GM15510 (cell line): Measurements from ENCODE around the gene KLHL13.

Experiments
- POLR2A ChIP-seq: IDR thresholded peaks from 3 replicates; pipeline ENCODE4 v1.6.1; 2011; ENCODE audit warnings: borderline replicate concordance; ENCODE audit not compliant: insufficient read length; ENCODE audit errors: extremely low read depth

The KLHL13 gene

DNA sequence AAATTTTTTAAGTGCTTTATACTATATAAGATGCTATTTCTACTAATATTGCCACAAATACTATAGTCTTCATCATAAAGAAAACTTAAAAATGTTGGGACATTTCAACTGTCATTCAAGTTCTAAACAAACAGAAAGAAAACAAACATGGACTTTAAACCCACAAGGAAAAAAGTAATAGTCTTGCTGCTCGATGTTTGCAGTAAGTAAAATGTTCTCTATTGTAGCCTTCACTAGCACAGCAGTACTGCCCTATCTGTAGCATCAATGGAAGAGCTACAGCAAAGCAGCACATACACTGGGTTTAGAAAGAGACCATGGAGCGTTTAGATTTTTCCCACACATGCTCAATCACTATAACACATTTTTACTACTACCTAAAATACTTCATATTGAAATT lies 146.8 kb downstream of the KLHL13 start:
- TF ChIP-seq POLR2A, result no peak

- TF ChIP-seq POLR2A, result no peak
Observed at GRCh38 chrX:117969328-117969727, 147.3 kb downstream of the KLHL13 start.

DNA sequence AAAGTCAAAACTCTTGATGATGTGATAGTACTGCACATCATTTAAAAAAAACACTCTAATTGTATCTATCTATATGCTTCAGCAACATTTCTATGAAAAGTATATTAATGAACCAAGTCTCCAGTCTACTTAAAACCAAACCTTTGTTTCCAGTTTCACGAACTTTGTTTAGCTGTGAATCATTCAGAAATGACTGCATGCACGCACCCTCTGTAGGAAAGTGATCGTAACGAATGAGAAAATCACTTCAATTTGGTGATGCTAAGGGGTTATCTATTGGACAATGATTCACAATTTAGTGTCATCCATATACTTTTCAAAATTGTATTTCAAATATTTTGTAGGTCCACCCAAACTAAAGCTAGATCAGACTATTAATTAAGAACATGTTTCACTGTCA lies 157.6 kb downstream of the KLHL13 start:
- TF ChIP-seq POLR2A, result no peak

- no peak for TF ChIP-seq POLR2A
Observed at GRCh38 chrX:117957128-117957527, 159.5 kb downstream of the KLHL13 start.

- TF ChIP-seq POLR2A, result no peak
Observed at GRCh38 chrX:117936118-117936517, 180.5 kb downstream of the KLHL13 start.

GRCh38 chrX:117919755-117920154 lies 196.9 kb downstream of the KLHL13 start:
- TF ChIP-seq POLR2A, result no peak

- no peak for TF ChIP-seq POLR2A
Observed at GRCh38 chrX:117910216-117910615, 206.4 kb downstream of the KLHL13 start.

DNA sequence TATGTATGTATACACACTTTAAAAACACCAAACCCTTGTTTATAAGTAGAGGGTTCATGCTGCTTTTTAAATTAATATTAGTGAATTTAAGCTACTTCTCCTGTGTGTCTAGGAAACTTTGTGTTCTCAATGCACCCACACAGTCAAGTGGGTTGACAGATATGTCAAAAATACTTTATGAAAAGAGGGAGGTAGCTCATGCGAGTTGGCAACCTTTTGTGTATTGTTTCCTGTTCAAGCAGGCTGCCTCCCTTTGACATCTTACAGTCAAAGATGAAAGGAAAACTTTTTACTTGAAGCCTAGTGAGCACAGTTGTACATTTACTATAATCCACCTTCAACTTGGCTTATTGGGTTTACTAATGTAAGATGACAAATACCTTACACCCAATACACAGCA lies 218.4 kb downstream of the KLHL13 start:
- no peak for TF ChIP-seq POLR2A

GRCh38 chrX:117895418-117895817 lies 221.2 kb downstream of the KLHL13 start:
- TF ChIP-seq POLR2A, result no peak

DNA sequence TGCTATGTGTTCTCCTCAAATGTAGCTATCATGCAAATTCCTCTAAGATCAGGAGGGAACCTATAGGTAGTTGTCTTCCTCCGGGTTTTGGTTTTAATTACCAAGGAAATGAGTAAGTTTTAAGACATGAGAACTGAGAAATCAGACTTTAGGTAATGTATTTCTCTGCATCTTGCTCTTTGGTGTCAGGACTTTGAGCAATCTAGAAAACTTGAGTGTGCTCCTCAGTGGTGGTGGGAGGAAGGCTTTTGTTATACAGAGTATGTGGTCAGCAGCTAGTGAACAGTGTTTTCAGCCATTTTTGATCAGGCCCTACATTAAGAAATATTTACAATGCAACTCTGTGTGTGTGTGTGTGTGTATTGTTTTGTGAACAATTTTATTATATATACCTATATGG lies 224.1 kb downstream of the KLHL13 start:
- no peak for TF ChIP-seq POLR2A

DNA sequence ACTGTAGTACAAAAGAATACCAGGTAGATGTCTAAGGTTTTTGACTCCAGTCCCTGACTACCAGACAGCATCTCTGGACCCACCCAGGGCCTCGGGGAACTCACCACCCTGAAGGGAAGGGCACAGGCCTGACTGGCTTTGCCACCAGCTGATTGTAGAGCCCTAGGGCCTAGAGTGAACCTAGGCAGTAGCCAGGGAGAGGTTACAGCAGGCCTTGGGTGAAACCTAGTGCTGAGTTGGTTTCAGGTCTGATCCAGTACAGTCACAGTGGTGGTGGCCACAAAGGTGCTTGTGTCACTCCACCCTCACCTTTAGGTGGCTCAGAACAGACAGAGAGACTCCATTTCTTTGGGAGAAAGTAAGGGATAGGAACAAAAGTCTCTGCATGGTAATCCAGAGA lies 244.8 kb downstream of the KLHL13 start:
- TF ChIP-seq POLR2A, result no peak

GRCh38 chrX:117860517-117860916 lies 256.1 kb downstream of the KLHL13 start:
- no peak for TF ChIP-seq POLR2A

DNA sequence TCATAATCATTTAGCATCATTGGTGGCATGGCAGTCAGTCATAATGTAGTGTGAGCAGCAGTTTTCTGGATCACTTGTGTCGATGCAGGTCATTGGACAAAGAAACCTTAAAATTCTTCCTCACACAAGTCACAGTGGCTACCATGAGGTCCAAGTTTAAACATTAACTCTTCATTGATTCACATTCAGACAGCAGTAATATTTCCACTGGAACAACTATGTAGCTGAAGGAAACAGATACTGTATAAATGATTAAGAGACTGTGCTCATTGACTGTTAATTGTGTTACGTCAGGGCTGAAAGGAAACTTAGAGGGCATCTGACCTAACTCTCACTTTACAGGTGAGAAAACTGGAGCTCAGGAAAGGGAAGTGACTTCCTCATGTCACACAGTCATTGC lies 261.8 kb downstream of the KLHL13 start:
- TF ChIP-seq POLR2A, result no peak

GRCh38 chrX:117851025-117851424 lies 265.6 kb downstream of the KLHL13 start:
- TF ChIP-seq POLR2A, result no peak
